ENCODE data around the gene TPD52L2. TPM values are rescaled to one million over a fixed set of nuclear protein-coding genes. Genes with fewer than 3 reads are reported as not detected.

Gene TPD52L2
- total and polyA plus RNA-seq, 2 donors (not counting 1 experiment from before 2014, with no cell fraction given): 39.9 to 41.3 TPM

- CTCF ChIA-PET: interaction anchor here (0.7 to 1.3 kb wide), 2 partner anchors 27 to 76 kb away, joined by 3 to 4 read pairs; no protein-coding TSS in a partner anchor
- no peaks in the 10 kb centered on the region for H3K9me3 ChIP-seq (ENCODE audit: control extremely low read depth in 1 of 3, control insufficient read depth in 2 of 3, insufficient read depth in 1 of 3, low read length in 2 of 3)
- ATAC-seq (ENCODE audit: low read depth) (no peak), DNase-seq (no peak)
- intact Hi-C loops (cut with micrococcal nuclease): loop anchor here (2.0 to 10.0 kb wide), 2 partner anchors 271 to 943 kb away; partner anchors contain the start of genes GMEB2 and SLC17A9
- H3K9me3 Mint-ChIP-seq (ENCODE audit: insufficient read depth): no peaks in the 10 kb centered on the region
- peaks cover 72% of the 10 kb centered on the region for H3K79me2 ChIP-seq (ENCODE audit: control insufficient read depth, insufficient read depth, low read length)
- no peak for TF ChIP-seq EZH2 (IDR thresholded peaks at IDR 0.05; ENCODE audit: borderline replicate concordance, insufficient read depth, low read depth, low read length, poor library complexity, severe bottlenecking)
- TF ChIP-seq, protein P1, sequence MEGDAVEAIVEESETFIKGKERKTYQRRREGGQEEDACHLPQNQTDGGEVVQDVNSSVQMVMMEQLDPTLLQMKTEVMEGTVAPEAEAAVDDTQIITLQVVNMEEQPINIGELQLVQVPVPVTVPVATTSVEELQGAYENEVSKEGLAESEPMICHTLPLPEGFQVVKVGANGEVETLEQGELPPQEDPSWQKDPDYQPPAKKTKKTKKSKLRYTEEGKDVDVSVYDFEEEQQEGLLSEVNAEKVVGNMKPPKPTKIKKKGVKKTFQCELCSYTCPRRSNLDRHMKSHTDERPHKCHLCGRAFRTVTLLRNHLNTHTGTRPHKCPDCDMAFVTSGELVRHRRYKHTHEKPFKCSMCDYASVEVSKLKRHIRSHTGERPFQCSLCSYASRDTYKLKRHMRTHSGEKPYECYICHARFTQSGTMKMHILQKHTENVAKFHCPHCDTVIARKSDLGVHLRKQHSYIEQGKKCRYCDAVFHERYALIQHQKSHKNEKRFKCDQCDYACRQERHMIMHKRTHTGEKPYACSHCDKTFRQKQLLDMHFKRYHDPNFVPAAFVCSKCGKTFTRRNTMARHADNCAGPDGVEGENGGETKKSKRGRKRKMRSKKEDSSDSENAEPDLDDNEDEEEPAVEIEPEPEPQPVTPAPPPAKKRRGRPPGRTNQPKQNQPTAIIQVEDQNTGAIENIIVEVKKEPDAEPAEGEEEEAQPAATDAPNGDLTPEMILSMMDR (IDR thresholded peaks at IDR 0.05): no peak
- WGBS (ENCODE audit: insufficient coverage): 94% methylated on average over 6 of the region's 6 CpGs
- no peak overlapping the region for H3K4me3 Mint-ChIP-seq
- H3K36me3 ChIP-seq (replicated peaks in 1 of 2; ENCODE audit: control extremely low read depth in 1 of 2, control insufficient read depth in 1 of 2, extremely low read depth in 1 of 2, insufficient read depth in 2 of 2, low read length in 1 of 2): peaks cover 0 to 8% of the 10 kb centered on the region in 2 experiments
- H3K4me3 ChIP-seq (ENCODE audit: control extremely low read depth in 1 of 5, extremely low read depth in 1 of 5, insufficient read depth in 1 of 5, low read depth in 2 of 5, low read length in 4 of 5): no peak overlapping the region
- peaks cover 59% of the 10 kb centered on the region for H3K4me1 Mint-ChIP-seq
- no peak overlapping the region for H3K9ac ChIP-seq (ENCODE audit: low read length)
- H3K4me1 ChIP-seq (ENCODE audit: control insufficient read depth in 2 of 2, insufficient read depth in 2 of 2, low read length in 2 of 2): peaks cover 27 to 57% of the 10 kb centered on the region in 2 donors
- POLR2A ChIA-PET: no interaction called here
- H3K27ac Mint-ChIP-seq: no peak overlapping the region
- no peak overlapping the region for H3K4me2 ChIP-seq (replicated peaks; ENCODE audit: low read depth, low read length, poor library complexity, severe bottlenecking)
- H3K27me3 ChIP-seq (replicated peaks in 1 of 4; ENCODE audit: control extremely low read depth in 1 of 4, control insufficient read depth in 3 of 4, insufficient read depth in 4 of 4, low read length in 3 of 4): no peaks in the 10 kb centered on the region
- no peaks in the 10 kb centered on the region for H3K27me3 Mint-ChIP-seq
- peak overlapping the region in 1 of 2 donors; percentile 30 for H3K27ac ChIP-seq (ENCODE audit: low read length in 2 of 2)
- H2AFZ ChIP-seq (ENCODE audit: insufficient read depth, low read depth, low read length, poor library complexity, severe bottlenecking): no peak overlapping the region
- peaks cover 68% of the 10 kb centered on the region for H4K20me1 ChIP-seq (ENCODE audit: control insufficient read depth, insufficient read depth, low read length, poor library complexity, severe bottlenecking)
These were observed 33.0 kb downstream of the TPD52L2 start for GRCh38 chr20:63897978-63898561.

- ATAC-seq (ENCODE audit: low read depth) (no peak), DNase-seq (no peak)
- no peaks in the 10 kb centered on the region for H3K27me3 Mint-ChIP-seq
- Histone ChIP-seq H3K27me3 (replicated peaks in 1 of 4; ENCODE audit: control extremely low read depth in 1 of 4, control insufficient read depth in 3 of 4, insufficient read depth in 4 of 4, low read length in 3 of 4) (no peaks in the 10 kb centered on the region), H2AFZ (ENCODE audit: insufficient read depth, low read depth, low read length, poor library complexity, severe bottlenecking) (no peak overlapping the region), H3K27ac (ENCODE audit: low read length in 2 of 2) (no peak overlapping the region), H3K9ac (ENCODE audit: low read length) (no peak overlapping the region), H3K9me3 (ENCODE audit: control extremely low read depth in 1 of 3, control insufficient read depth in 2 of 3, insufficient read depth in 1 of 3, low read length in 2 of 3) (no peaks in the 10 kb centered on the region), H3K79me2 (ENCODE audit: control insufficient read depth, insufficient read depth, low read length) (peaks cover 81% of the 10 kb centered on the region), H3K4me3 (ENCODE audit: control extremely low read depth in 1 of 5, extremely low read depth in 1 of 5, insufficient read depth in 1 of 5, low read depth in 2 of 5, low read length in 4 of 5) (no peak overlapping the region), H3K4me2 (replicated peaks; ENCODE audit: low read depth, low read length, poor library complexity, severe bottlenecking) (no peak overlapping the region), H4K20me1 (ENCODE audit: control insufficient read depth, insufficient read depth, low read length, poor library complexity, severe bottlenecking) (peaks cover 77% of the 10 kb centered on the region), H3K4me1 (ENCODE audit: control insufficient read depth in 2 of 2, insufficient read depth in 2 of 2, low read length in 2 of 2) (peaks cover 28 to 66% of the 10 kb centered on the region in 2 donors), H3K36me3 (replicated peaks in 1 of 2; ENCODE audit: control extremely low read depth in 1 of 2, control insufficient read depth in 1 of 2, extremely low read depth in 1 of 2, insufficient read depth in 2 of 2, low read length in 1 of 2) (peaks cover 0 to 11% of the 10 kb centered on the region in 2 experiments)
- intact Hi-C loops (cut with micrococcal nuclease): loop anchor here (10.0 kb wide), 1 partner anchor 944 kb away; the partner anchor contains the start of gene SLC17A9
- ChIA-PET POLR2A (interaction anchor here (0.7 kb wide), 1 partner anchor 60 kb away, joined by 9 read pairs; no protein-coding TSS in a partner anchor), CTCF (interaction anchor here (1.3 kb wide), 1 partner anchor 75 kb away, joined by 3 read pairs; no protein-coding TSS in a partner anchor)
- no peaks in the 10 kb centered on the region for H3K9me3 Mint-ChIP-seq (ENCODE audit: insufficient read depth)
- no peak for TF ChIP-seq EZH2 (IDR thresholded peaks at IDR 0.05; ENCODE audit: borderline replicate concordance, insufficient read depth, low read depth, low read length, poor library complexity, severe bottlenecking)
- TF ChIP-seq, protein P1 (IDR thresholded peaks at IDR 0.05): no peak
- peak overlapping the region; percentile 64 for H3K27ac Mint-ChIP-seq
- H3K4me1 Mint-ChIP-seq: peaks cover 61% of the 10 kb centered on the region
- no peak overlapping the region for H3K4me3 Mint-ChIP-seq
- 96% methylated on average over 10 of the region's 10 CpGs for WGBS (ENCODE audit: insufficient coverage)
These were observed 34.0 kb downstream of the TPD52L2 start for GRCh38 chr20:63898882-63899558.
